GM12878 (cell line): ENCODE measurements around the gene POLD4. TPM values are rescaled to one million over a fixed set of nuclear protein-coding genes. Genes with fewer than 3 reads are reported as not detected.

Experiments
- ATAC-seq: fragments of 200-7000 bp; cut with Tn5 transposase; 3 replicates; pipeline ENCODE4 v1.9.1; 2020; ENCODE audit warnings: mild to moderate bottlenecking, moderate library complexity
- BruUV-seq: library from RNA; stranded (reverse); fragments of 400-500 nt; replicated peaks from 2 replicates; lab custom pipeline; 2021; lab: Mats Ljungman, UMichigan
- CTCF ChIA-PET: fragments of 300-600 bp; sonication (Branson Sonifier 250); formaldehyde crosslinking; extraction: SDS; loops from one replicate; lab custom pipeline; 2021; ENCODE audit warnings: inconsistent platforms; lab: Yijun Ruan, JAX
- POLR2A ChIA-PET: fragments of 350-600 bp; formaldehyde crosslinking; extraction: SDS; loops from one replicate; lab custom pipeline; 2021; ENCODE audit warnings: inconsistent platforms; lab: Charles Lee
- RAD21 ChIA-PET: fragments of 300-600 bp; sonication (Branson Sonifier 250); formaldehyde crosslinking; loops from one replicate; lab custom pipeline; 2023; ENCODE audit warnings: antibody characterized with exemption; ENCODE audit not compliant: unreplicated experiment; lab: Charles Lee
- SMC1A ChIA-PET: fragments of 300-600 bp; sonication (Branson Sonifier 250); formaldehyde crosslinking; loops from one replicate; lab custom pipeline; 2023; ENCODE audit not compliant: unreplicated experiment, uncharacterized antibody; lab: Charles Lee
- DNase-seq: peaks from one replicate; pipeline ENCODE4 v3.0.0-alpha.2; 2011; ENCODE audit warnings: low read depth, low spot score
- FAIRE-seq: peaks from 3 replicates; lab custom pipeline; 2011; peaks lifted over from hg19 to GRCh38; lab: Jason Lieb, UNC
- H2AFZ ChIP-seq: 2 replicates; pipeline ENCODE4 v1.6.0; 2011; ENCODE audit warnings: low read depth, low read length, control low read depth; ENCODE audit not compliant: control insufficient read depth
- H3K27ac ChIP-seq: 2 replicates; pipeline ENCODE4 v1.5.1; 2011; ENCODE audit warnings: control low read depth; ENCODE audit not compliant: control insufficient read depth, insufficient read depth
- H3K27me3 ChIP-seq, 2 experiments: replicated peaks in 1 of 2; 2 replicates each; pipeline versions ENCODE4 v1.6.0 to v1.6.1; 2011; ENCODE audit warnings: low read length in 1 of 2; ENCODE audit not compliant: control insufficient read depth in 2 of 2, insufficient read depth in 2 of 2
- H3K36me3 ChIP-seq, 2 experiments: 2 replicates each; pipeline ENCODE4 v1.5.1; 2011; ENCODE audit warnings: low read length in 1 of 2; ENCODE audit not compliant: control insufficient read depth in 2 of 2, insufficient read depth in 2 of 2
- H3K4me1 ChIP-seq: 2 replicates; pipeline ENCODE4 v1.6.1; 2011; ENCODE audit warnings: mild to moderate bottlenecking, low read length, moderate library complexity, mixed read lengths; ENCODE audit not compliant: control insufficient read depth, insufficient read depth
- H3K4me2 ChIP-seq: 2 replicates; pipeline ENCODE4 v1.6.0; 2011; ENCODE audit warnings: control low read depth; ENCODE audit not compliant: control insufficient read depth, insufficient read depth
- H3K4me3 ChIP-seq: fragments of 200-600 bp; sonication (generic); 2 replicates; pipeline ENCODE4 v1.5.1; 2016
- H3K79me2 ChIP-seq: 2 replicates; pipeline ENCODE4 v1.6.0; 2011; ENCODE audit warnings: low read length; ENCODE audit not compliant: control insufficient read depth, insufficient read depth
- H3K9ac ChIP-seq: 2 replicates; pipeline ENCODE4 v1.8.0; 2011; ENCODE audit warnings: low read length, control low read depth, mixed read lengths; ENCODE audit not compliant: control insufficient read depth, insufficient read depth
- H3K9me3 ChIP-seq: replicated peaks from 3 replicates; pipeline ENCODE4 v1.5.1; 2011; ENCODE audit warnings: mild to moderate bottlenecking, low read length; ENCODE audit not compliant: control insufficient read depth, insufficient read depth
- H4K20me1 ChIP-seq: 2 replicates; pipeline ENCODE4 v1.6.0; 2011; ENCODE audit not compliant: control insufficient read depth, insufficient read depth
- BACH1 ChIP-seq: fragments of 450-650 bp; IDR thresholded peaks from 2 replicates; pipeline ENCODE4 v1.6.1; 2017; ENCODE audit warnings: mild to moderate bottlenecking, borderline replicate concordance
- DPF2 ChIP-seq: fragments of 450-650 bp; IDR thresholded peaks from 2 replicates; pipeline ENCODE4 v1.6.1; 2017; ENCODE audit warnings: mild to moderate bottlenecking
- TAF1 ChIP-seq: IDR thresholded peaks from 2 replicates; pipeline ENCODE4 v1.6.1; 2011; ENCODE audit warnings: mild to moderate bottlenecking, low read depth, low read length, borderline replicate concordance
- TBL1XR1 ChIP-seq: IDR thresholded peaks from 2 replicates; pipeline ENCODE4 v1.6.1; 2012; ENCODE audit warnings: low read depth, low read length, improper control_type of control experiment
- WGBS: methylation state at CpG from one replicate; pipeline ENCODE4 v1.1.6; 2016; ENCODE audit warnings: low lambda C conversion rate; ENCODE audit not compliant: insufficient replicate concordance, insufficient coverage; ENCODE audit errors: missing lambda C conversion rate; 5-methylcytosine and 5-hydroxymethylcytosine counted together
- in situ Hi-C: fragments of 300-500 bp; cut with MboI; formaldehyde crosslinking; loops from 9 replicates; pipeline ENCODE4 v1.14.3; 2018; ENCODE audit warnings: mixed read lengths
- intact Hi-C: fragments of 100-400 bp; cut with micrococcal nuclease; formaldehyde crosslinking; loops from one replicate; pipeline ENCODE4 v1.14.2; 2022; ENCODE audit not compliant: unreplicated experiment
- polyA plus RNA-seq, 11 experiments: library from polyadenylated mRNA; depleted of rRNA in 4 of 11; unstranded in 6 of 11; stranded (reverse) in 5 of 11; fragments of >200 nt; fragmentation: Nextera tagmentation in 4 of 11; fragmentation: Illumina TruSeq in 1 of 11; extraction: Ambion mirVana in 4 of 11; extraction: Trizol in 1 of 11; gene quantifications; 1 replicate in 1 of 11; 2 replicates in 10 of 11; pipeline versions ENCODE4 v1.2.1 to v1.2.3, GENCODE V29; 2011 to 2016; ENCODE audit warnings: inconsistent platforms in 2 of 11, missing spikeins in 2 of 11, low read depth in 1 of 11
- total RNA-seq, 4 experiments: library from RNA; depleted of rRNA in 3 of 4; stranded (reverse); fragments of >200 nt in 3 of 4; fragmentation: Illumina TruSeq in 1 of 4; extraction: Trizol in 1 of 4; gene quantifications; 2 replicates each; pipeline versions ENCODE4 v1.2.1 to v1.2.3, GENCODE V29; 2013 to 2021
- TF ChIP-seq, protein P1 (sequence below): fragments of 450-650 bp; formaldehyde crosslinking; IDR thresholded peaks from 2 replicates; pipeline ENCODE4 v1.4.0; 2020; ENCODE audit warnings: mild to moderate bottlenecking, moderate library complexity
- TF ChIP-seq, protein P2 (sequence below): IDR thresholded peaks from 2 replicates; pipeline ENCODE4 v1.6.1; 2012; ENCODE audit warnings: improper control_type of control experiment, low read depth, low read length; ENCODE audit not compliant: insufficient replicate concordance

The POLD4 gene
- total and polyA plus RNA-seq, 10 of the 15 experiments (the other 5 are each of a cell fraction or from before 2014, with no cell fraction given) = 8.1 to 176 (median 88.1) TPM

DNA sequence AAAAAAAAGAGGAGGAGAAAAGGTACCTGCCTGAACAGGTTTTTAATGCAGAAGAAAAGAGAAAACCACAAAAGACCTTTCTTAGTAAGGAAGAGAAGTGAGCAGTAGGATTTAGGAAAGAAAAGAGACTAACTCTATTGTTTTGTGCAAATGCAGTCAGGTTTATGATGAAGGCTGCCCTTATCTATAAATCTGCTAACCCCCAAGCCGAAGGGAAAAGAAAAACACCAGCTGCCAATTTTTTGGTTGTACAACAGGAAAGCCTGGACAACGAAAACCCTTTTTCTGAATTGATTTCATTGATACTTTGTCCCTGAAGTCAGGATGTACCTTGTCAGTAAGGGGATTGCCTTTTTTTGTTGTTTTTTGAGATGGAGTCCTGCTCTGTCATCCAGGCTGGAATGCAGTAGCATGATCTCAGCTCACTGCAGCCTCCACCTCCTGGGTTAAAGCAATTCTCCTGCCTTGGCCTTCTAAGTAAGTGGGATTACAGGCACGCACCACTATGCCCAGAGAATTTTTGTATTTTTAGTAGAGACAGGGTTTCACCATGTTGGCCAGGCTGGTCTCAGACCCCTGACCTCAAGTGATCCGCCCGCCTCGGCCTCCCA, 21.2 kb downstream of the POLD4 start (continued):
- no peak for TF ChIP-seq DPF2
- no peak for TF ChIP-seq TBL1XR1
- TF ChIP-seq BACH1 = no peak
- TF ChIP-seq, protein P1, sequence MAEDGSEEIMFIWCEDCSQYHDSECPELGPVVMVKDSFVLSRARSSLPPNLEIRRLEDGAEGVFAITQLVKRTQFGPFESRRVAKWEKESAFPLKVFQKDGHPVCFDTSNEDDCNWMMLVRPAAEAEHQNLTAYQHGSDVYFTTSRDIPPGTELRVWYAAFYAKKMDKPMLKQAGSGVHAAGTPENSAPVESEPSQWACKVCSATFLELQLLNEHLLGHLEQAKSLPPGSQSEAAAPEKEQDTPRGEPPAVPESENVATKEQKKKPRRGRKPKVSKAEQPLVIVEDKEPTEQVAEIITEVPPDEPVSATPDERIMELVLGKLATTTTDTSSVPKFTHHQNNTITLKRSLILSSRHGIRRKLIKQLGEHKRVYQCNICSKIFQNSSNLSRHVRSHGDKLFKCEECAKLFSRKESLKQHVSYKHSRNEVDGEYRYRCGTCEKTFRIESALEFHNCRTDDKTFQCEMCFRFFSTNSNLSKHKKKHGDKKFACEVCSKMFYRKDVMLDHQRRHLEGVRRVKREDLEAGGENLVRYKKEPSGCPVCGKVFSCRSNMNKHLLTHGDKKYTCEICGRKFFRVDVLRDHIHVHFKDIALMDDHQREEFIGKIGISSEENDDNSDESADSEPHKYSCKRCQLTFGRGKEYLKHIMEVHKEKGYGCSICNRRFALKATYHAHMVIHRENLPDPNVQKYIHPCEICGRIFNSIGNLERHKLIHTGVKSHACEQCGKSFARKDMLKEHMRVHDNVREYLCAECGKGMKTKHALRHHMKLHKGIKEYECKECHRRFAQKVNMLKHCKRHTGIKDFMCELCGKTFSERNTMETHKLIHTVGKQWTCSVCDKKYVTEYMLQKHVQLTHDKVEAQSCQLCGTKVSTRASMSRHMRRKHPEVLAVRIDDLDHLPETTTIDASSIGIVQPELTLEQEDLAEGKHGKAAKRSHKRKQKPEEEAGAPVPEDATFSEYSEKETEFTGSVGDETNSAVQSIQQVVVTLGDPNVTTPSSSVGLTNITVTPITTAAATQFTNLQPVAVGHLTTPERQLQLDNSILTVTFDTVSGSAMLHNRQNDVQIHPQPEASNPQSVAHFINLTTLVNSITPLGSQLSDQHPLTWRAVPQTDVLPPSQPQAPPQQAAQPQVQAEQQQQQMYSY (CRISPR knock-in tag) = no peak

DNA sequence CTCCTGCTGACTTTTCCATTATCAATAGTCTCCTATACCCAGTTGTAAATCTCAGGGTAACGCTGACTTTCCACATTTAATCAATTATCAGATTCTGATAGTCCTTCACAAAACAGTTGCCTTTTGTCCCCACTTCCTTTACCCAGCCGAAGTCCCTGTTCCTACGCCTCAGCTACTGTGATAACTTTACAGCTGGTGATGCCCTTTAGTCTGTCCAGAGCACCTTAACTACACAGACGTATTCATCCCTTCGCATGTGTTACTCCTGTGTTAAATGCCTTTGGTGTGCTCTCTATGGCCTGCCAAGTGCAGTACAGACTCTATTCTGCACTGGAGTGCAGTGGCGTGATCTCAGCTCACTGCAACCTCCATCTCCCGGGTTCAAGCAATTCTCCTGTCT, 29.8 kb downstream of the POLD4 start:
- no peak overlapping the region for H3K27ac ChIP-seq
- RAD21 ChIA-PET = interaction anchor here (0.8 to 1.3 kb wide), 3 partner anchors 22 to 61 kb away, joined by 3 read pairs; no protein-coding TSS in a partner anchor
- BruUV-seq = no TSS peak
- SMC1A ChIA-PET = interaction anchor here (0.9 to 7.6 kb wide), 6 partner anchors 22 to 63 kb away, joined by 3 to 82 read pairs (median 18); partner anchors contain the start of gene POLD4
- 79% methylated on average over 7 of the region's 7 CpGs for WGBS
- FAIRE-seq (no peak), ATAC-seq (no peak), DNase-seq (no peak)
- H3K9ac ChIP-seq = no peak overlapping the region
- CTCF ChIA-PET = interaction anchor here (1.0 to 12.1 kb wide), 6 partner anchors 15 to 242 kb away, joined by 4 to 151 read pairs (median 54); partner anchors contain the start of gene POLD4
- intact Hi-C loops (no loop called here), in situ Hi-C loops (no loop called here)
- H4K20me1 ChIP-seq = no peaks in the 10 kb centered on the region
- H2AFZ ChIP-seq = no peak overlapping the region
- H3K4me1 ChIP-seq = peaks cover under 1% of the 10 kb centered on the region
- POLR2A ChIA-PET = interaction anchor here (0.6 to 1.3 kb wide), 2 partner anchors 9 to 154 kb away, joined by 3 to 5 read pairs; no protein-coding TSS in a partner anchor
- H3K4me3 ChIP-seq = no peak overlapping the region
- no peaks in the 10 kb centered on the region for H3K9me3 ChIP-seq
- no peak overlapping the region for H3K4me2 ChIP-seq
- no peaks in the 10 kb centered on the region for H3K27me3 ChIP-seq
- no peaks in the 10 kb centered on the region for H3K79me2 ChIP-seq
- no peaks in the 10 kb centered on the region for H3K36me3 ChIP-seq
- no peak for TF ChIP-seq TAF1
- TF ChIP-seq, protein P1 (CRISPR knock-in tag) = no peak
- TF ChIP-seq, protein P2, sequence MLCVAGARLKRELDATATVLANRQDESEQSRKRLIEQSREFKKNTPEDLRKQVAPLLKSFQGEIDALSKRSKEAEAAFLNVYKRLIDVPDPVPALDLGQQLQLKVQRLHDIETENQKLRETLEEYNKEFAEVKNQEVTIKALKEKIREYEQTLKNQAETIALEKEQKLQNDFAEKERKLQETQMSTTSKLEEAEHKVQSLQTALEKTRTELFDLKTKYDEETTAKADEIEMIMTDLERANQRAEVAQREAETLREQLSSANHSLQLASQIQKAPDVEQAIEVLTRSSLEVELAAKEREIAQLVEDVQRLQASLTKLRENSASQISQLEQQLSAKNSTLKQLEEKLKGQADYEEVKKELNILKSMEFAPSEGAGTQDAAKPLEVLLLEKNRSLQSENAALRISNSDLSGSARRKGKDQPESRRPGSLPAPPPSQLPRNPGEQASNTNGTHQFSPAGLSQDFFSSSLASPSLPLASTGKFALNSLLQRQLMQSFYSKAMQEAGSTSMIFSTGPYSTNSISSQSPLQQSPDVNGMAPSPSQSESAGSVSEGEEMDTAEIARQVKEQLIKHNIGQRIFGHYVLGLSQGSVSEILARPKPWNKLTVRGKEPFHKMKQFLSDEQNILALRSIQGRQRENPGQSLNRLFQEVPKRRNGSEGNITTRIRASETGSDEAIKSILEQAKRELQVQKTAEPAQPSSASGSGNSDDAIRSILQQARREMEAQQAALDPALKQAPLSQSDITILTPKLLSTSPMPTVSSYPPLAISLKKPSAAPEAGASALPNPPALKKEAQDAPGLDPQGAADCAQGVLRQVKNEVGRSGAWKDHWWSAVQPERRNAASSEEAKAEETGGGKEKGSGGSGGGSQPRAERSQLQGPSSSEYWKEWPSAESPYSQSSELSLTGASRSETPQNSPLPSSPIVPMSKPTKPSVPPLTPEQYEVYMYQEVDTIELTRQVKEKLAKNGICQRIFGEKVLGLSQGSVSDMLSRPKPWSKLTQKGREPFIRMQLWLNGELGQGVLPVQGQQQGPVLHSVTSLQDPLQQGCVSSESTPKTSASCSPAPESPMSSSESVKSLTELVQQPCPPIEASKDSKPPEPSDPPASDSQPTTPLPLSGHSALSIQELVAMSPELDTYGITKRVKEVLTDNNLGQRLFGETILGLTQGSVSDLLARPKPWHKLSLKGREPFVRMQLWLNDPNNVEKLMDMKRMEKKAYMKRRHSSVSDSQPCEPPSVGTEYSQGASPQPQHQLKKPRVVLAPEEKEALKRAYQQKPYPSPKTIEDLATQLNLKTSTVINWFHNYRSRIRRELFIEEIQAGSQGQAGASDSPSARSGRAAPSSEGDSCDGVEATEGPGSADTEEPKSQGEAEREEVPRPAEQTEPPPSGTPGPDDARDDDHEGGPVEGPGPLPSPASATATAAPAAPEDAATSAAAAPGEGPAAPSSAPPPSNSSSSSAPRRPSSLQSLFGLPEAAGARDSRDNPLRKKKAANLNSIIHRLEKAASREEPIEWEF = no peak
